Measurements from ENCODE around the gene R3HDML.
A peak's percentile ranks its signal among the peaks of the same experiment; 100 is the strongest.
"Not testable (repeated sequence)": the region's sequence is repeated elsewhere in the genome, so short reads cannot be mapped to it uniquely, and the experiment has no call there.

Gene R3HDML, protein sequence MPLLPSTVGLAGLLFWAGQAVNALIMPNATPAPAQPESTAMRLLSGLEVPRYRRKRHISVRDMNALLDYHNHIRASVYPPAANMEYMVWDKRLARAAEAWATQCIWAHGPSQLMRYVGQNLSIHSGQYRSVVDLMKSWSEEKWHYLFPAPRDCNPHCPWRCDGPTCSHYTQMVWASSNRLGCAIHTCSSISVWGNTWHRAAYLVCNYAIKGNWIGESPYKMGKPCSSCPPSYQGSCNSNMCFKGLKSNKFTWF

DNA sequence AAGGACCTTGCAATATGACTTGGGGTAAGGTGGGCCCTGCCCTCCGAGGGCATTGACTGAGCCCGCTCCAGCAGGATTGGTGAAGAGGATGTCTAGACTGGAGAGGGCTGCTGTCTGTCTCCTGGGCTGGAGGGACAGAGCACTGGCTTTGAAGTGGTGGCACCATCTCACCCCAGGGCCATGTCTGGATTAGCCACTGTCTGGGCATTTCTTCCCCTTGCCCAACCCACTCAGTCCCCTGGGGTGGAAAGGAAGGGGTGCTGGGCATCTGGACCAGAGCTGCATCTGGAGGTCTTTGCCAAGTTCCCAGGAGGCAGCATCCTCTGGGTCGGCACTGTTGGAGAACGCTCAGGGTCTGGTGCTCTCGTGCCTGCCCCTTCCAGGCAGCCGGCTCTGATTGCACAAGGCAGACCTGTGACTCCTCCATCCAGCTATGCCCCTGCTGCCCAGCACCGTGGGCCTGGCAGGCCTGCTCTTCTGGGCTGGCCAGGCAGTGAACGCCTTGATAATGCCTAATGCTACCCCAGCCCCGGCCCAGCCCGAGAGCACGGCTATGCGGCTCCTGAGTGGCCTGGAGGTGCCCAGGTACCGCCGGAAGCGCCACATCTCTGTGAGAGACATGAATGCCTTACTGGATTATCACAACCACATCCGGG is at the start of gene R3HDML:
Gene R3HDML, plus strand, starts transcription at position 319 of the 656 bp plus-strand sequence. Its CDS starts 115 bp downstream, at position 434.
- no peak for DNase-seq

DNA sequence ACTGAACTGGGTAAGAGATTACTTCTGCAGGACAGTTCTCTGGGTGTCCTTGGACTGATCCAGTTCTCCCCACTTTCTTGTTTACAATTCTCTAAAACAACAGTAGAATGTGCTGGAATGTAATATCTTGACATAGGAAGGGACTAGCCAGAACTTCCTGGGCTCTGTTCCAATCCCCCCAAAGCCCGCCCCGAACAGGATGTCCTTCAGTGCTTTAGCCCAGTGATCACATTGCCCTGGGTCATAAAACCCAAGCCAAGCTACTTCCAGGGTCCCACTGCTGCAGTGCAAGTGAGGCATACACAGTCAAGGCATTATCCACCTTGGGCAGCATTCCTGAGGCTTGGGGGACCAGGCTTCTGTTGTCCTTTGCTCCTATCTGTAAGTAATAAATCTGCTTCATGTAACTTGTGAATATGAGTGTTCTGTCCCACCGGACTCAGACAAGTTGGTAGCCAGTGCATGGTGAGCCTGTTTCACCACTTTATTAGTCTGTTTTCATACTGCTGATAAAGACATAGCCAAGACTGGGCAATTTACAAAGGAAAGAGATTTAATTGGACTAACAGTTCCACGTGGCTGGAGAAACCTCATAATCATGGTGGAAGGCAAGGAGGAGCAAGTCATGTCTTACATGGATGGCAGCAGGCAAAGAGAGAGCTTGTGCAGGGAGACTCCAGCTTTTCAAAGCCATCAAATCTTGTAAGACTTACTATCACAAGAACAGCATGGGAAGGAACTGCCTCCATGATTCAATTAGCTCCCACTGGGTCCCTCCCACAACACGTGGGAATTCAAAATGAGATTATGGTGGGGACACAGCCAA is 49.4 kb upstream of the R3HDML start:
- DNase-seq: no peak

DNA sequence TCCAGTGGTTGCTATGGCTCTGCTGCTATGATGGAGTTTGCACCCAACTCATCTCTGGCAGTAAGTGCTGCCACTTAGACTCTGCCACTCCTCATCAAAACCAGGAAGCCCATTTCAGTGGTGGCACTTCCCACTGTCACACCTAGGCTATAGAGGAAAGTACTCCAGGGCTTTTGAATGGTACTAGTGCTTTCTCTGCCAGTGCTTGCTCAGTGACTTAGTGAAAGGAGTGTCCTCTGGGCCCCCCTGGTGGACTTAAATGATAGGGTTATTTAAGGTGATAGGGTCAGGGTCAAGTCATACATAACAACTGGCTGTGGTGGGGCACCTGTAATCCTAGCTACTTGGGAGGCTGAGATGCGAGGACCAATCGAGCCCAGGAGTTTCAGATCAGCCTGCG is 48.6 kb upstream of the R3HDML start:
- no peak for DNase-seq

DNA sequence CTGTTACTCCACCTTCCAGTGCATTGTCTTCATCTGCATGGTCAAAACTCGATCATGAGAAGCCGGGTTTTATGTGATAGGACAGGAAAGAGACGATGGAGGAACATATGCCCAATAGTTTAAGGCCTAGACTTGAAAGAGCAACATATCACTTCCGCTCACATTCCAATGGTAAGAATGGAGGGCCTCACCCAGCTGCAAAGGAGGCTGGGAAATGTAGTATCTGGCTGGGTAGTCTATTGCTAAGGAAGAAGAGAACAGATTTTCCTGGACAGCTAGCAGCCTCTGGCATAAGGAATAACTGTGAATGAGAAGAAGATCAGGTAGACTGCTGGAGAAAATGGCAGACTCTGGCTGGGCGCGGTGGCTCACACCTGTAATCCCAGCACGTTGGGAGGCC is 45.1 kb upstream of the R3HDML start:
- DNase-seq: no peak

DNA sequence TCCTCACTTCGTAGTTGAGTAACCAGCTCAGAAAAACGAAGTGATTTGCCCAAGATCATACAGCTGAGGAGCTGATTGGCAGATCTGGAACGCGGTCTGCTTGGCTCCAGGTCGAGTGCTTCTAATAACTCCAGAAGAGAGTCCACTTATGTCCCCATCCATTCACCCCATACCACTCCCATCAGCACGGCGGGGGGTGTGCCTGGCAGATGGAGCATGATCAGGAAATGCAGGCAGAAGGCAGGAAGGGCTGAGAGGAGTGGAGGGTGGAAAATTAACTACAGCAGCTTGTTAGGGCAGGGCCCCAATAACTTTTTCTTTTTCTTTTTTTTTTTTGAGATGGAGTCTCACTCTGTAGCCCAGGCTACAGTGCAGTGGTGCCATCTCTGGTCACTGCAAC is 40.8 kb upstream of the R3HDML start:
- DNase-seq: no peak

DNA sequence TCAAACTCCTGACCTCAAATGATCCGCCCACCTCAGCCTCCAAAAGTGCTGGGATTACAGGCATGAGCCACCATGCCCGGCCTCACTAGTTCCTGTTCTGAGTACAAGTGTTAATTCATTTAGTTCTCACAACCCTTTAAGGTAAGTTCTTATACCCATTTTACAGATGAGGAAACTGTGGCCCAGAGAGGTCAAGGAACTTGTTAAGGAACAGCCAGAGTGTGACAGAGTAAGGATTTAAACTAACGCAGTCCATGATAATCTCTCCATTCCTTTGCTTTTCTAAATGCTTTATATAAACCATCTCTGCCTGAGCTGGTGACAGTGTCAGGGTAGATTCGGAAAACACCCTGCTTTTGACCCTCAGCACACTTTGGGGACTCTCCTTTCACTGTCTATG is 39.1 kb upstream of the R3HDML start:
- DNase-seq: no peak

DNA sequence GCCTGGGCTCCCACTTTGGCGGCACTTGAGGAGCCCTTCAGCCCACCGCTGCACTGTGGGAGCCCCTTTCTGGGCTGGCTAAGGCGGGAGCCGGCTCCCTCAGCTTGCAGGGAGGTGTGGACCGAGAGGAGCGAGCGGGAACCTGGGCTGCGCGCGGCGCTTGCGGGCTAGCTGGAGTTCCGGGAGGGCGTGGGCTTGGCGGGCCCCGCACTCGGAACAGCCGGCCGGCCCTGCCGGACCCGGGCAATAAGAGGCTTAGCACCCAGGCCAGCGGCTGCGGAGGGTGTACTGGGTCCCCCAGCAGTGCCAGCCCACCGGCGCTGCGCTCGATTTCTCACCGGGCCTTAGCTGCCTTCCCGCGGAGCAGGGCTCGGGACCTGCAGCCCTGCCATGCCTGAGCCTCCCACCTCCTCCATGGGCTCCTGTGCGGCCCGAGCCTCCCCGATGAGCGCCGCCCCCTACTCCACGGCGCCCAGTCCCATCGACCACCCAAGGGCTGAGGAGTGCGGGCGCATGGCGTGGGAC is 37.8 kb upstream of the R3HDML start:
- DNase-seq: not testable (repeated sequence)

DNA sequence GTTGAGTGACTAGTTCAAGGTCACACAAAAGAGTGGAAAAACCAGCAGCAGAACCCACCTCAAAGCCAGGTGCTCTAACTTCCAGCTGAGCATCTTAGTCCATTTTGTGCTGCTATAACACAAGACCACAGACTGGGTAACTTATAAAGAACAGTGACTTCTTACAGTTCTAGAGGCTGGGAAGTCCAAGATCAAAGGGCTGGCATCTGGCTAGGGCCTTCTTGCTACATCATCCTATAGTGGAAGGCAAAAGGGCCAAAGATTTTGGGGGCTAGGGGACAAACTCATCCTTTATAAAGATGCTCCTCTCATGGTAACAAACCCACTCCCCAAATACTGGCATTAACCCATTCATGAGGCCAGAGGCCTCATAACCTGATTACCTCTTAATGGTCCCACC is 35.6 kb upstream of the R3HDML start:
- no peak for DNase-seq

DNA sequence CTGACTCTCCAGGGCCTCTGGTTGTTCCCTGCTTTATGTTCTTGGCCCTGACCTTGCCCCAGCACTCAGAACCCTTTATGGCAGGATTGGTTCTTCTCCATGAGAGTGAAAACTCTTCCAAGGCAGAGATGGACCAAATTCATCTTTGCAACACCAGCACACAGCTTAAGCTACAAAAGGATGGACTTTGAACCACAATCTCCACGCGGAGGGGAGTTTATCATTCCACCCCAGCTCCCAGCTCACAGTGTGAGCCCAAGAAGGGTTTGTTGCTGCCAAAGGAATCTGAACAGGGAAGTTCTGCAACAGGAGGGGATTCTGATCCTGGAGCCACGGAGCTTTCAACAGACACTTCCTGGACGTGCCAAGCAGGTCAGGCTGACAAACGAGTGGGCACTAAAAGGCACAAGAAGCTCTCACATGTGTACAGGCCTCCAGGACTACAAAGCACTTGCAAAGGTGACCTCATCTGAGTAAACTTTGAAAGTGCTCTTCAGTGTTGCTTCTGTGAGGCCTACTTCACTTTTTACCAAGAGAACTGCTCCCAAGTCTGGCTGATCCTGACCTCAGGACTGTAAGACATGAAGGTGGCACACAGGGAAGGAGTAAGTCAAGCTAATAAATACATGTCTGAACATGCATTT is 34.7 kb upstream of the R3HDML start:
- DNase-seq: no peak

DNA sequence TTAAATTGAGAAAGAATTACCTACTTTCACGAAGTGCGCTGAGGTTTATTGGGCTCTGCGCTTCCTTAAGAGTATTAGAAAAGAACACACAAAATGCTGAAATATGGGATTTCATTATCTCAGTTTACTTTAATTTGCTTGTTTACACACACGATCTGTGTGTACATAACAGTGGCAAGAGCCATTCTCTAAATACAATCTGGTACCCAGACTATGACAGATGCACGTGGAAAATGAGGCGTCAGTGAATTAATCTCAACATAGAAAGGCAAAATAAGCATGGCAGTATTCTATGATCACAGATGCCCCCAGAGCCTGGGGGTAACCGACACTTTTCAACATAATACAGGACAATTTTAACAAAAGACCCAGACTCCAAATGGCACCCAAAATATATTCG is 34.1 kb upstream of the R3HDML start:
- no peak for DNase-seq

DNA sequence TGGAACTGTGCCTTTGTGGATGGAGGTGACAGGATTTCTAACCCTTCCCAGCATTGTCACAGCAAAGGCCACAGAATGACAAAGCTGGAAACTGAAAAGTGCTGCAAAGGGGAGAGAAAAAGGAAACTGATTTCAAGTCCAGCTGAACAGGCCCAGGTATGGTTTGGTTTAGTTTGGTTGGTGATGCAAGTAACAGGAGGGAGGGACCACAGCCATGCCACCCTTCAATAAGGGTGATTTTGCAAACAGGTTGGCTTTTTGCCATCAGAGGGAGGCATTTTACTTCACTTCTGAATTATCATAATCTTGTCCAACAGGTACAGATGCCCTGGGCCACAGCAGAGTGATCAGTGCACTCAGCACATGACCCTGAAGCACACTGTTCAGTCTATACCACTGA is 32.5 kb upstream of the R3HDML start:
- DNase-seq: no peak

DNA sequence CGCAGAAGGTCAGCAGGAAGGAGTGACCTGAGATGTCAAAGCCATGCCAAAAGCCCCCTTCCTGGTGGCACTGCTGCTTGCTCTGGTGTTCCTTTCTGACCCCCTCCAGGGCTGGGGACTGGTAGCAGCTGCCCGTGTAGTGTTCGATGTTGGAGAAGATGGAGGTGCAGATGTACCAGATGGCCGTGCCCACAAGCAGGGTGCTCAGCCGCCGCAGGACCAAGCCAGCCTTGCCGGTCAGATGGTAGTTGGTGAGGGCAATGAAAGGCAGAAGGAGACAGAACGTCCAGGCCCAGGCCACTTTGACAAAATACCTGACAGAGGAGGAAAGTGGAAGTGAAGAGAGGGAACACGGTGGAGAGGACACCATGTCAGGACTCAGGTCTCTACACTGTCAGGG is 29.9 kb upstream of the R3HDML start:
- DNase-seq: no peak

DNA sequence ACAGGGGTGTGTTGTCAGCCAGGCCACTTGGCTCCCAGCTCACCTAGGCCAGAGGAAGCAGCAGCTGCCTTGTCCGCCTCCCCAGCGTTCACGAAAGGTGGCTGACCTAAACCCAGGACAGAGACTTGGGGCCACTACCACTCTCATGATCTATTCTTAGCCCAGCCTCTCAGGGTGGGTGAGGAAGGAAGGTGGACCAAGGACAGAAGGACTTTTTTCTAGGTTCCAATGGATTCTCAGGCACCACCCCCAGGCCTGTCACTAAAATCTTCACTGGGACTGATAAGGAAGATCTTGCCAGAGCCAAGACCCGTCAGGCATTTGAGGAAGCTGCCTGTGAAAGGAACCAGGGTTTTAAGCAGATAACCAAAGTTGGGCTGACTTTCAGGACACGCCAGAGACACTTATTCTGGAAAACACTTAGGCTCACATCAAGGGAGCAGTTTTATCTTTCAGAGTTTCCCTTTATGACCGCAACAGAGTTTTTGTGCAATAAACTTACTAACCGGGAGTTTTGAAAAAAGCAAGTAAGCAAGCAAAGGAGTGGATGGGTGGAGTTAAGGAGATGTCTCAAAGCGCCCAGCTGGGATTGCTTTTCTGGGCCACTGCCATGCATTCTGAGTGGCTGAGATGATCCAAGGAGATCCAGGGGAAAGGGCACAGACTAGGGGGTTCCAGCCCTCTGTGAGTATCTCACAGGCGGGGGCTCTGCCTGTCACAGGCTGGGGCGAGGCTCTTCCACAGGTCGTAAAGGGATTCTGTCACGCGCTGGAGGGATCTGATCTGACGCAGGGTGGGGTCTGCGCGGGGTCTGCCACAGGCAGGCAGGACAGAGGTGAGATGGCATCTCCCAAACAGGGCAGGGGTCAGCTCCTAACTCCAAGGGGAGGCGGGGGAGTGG is 26.8 kb upstream of the R3HDML start:
- no peak for DNase-seq

DNA sequence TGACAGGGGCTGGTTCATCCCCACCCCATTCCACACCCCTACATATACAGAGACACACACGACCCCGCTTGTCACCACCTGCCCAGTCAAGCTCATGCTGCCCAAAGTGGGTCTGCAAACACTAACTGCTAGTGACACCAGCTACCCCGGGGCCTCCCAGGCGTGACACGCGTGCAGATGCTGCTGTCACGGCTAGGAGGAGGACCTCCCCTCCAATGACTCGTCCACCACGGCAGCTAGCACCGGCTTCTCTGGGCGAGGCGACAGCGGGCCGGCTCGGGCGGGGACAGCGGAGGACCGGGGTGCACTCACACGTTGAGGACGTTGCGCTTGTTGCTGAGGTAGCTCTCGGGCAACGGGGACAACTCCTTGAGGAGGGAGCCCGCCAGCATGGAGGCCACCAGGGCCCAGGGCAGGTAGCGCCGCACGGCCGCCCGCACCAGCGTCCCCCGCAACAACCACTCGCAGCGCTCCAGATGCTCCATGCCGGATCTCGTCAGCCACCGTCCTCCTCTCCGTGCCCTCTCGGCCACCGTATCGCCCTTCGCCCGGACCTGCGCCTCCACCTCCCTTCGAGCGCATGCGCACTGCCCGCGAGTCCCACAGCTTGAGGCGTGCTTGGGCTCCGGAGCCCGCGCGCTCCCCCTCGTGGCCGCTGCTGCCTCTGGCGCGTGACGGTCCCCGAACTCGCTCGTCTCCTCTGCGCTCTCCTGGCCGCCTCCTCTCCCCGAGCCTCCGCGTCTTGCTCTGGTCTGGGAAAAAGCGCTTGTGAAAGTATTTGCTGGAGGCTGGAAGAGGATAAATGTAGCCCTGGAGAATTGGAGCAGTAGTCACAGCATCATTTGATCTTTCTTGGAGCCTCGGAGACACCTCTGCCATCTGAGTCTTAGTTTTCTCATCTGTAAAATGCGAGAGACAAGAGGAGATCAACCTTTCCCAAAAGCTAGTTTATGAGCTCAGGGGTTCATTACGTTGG is 25.9 kb upstream of the R3HDML start, which contains the start of gene FITM2:
Gene FITM2, minus strand, starts transcription at position 539 of the 976 bp plus-strand sequence. Its CDS starts 54 bp downstream, at position 485.
- DNase-seq: peak; percentile 97 to 98 (median 98)

DNA sequence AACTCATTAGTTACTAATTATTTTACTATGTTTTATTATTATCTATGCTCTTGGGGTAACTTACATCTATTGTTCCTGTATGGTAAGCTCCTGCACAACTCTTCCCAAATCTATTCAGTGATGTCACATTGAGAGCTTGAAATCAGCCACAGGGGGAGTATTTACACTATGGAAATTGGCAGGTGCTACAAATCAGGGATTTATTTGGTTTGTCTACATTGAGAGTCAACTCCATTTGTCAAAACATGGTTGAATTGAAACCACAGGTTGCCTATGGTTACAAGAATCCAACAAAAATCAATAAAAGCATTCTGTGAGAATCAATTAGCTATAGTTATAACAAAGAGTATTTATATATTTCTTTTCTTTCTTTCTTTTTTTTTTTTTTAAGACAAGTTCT is 22.0 kb upstream of the R3HDML start:
- no peak for DNase-seq

DNA sequence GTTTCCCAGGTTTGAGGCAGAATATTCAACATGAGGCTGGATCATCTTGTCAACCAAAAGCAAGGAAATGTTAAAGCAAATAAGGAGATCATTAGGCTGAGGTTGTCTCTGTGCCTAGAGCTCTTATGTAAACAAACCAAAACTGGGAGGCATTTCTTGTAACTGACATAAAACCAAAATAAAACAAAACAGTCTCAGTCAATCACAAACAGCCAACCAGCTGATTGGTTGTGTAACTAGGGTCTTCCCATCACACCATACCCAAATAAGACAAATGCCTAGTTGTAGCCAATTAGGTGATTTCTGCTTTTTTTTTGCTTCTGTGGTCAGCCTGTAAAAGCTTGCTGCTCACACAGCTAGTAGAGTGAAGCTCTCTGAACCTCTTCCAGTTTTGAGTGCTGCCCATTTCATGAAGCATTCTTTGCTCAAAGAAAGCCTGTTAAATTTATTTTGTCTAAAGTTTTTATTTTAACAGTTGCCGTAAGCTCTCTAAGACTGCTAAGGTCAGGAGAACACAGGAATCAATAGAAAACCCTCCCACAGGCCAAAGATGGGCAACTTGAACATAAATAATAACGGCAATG is 16.9 kb upstream of the R3HDML start:
- no peak for DNase-seq

DNA sequence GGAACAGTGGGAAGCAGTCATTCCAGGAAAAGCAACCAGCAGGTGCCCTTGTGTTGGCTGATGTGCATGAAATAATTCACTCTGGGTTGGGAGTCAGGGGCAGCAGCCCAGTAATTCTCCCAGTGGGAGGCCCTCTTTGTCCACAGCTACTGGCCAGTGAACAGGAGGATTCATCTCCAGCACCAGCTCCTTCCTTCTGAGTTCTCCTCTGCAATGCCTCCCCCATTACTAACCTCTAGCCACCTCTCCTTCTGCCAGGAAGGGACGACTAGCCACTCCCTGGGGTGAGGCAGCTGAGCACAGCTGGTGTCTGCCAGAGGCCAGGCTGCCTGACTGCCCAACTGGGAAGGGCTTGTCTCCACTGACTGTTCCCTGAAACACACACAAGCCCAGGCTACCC is 12.5 kb upstream of the R3HDML start:
- no peak for DNase-seq

DNA sequence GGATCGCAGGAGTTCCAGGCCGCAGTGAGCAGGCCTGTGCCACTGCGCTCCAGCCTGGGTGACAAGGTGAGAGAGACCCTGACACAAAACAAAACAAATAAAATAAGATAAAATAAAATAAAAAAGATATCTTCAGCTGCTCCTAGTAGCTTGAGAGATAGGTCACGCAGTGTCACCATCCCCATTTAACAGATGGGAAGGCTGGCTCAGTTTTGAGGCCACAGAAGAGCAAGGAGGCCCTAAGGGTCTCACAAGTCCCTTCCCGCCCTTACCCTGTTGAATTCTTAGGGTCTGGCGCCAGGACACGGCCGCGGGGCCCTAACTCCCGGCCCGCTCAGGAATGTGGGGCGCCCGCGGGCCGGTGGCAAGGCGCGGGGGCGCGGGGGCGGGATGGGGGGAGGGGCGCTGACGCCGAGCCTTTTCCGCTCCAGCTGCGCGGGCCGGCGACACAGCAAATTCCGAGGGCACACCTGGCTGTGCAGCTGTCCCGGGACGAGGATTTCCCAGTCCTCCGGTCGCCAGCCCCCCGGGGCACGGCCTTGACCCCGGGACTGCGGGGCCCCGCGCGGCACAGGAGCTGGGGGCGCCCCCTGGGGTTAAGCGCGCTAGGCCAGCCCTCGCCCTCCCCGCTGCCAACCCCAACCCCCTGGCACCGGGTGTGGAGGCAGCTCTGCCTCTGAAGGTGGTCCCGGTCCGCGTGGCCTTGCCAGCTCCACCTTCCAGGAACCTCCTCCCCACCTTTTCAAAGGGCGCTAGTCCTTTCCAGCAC is 10.3 kb upstream of the R3HDML start:
- DNase-seq: no peak

DNA sequence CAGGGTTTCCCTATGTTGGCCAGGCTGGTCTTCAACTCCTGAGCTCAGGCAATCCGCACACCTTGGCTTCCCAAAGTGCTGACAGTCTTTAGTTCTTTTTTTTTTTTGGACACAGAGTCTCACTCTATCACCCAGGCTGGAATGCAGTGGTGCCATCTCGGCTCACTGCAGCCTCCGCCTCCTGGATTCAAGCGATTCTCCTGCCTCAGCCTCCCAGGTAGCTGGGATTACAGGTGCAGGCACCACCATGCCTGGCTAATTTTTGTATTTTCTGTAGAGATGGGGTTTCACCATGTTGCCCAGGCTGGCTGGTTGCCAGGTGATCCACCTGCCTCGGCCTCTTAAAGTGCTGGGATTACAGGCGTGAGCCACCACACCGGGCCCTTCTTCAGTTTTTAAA is 9.1 kb upstream of the R3HDML start:
- not testable (repeated sequence) for DNase-seq

DNA sequence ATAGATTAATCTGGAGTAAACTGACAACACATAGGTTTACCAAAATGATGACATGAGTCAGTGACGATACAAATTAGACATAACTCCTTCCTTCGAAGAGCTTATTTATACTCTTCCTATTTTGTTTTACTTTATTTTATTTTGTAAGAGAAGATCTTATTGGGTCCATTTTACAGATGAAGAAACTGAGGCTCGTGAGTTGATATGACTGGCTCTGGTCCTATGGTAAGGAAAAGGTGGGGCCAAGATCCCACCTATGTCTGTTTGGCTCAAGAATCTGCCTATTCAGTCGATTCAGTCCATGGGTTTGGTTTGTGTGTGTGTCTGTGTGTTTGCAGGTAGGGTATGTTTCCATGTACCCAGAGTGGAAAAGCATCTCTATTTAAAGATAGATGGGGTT is 8.4 kb upstream of the R3HDML start:
- no peak for DNase-seq

All from activated CD4-positive, CD25-positive, alpha-beta regulatory T cell (primary cell).